DMS79 treated with DMSO at 0.1 percent for 48 hours (cell line): Measurements from ENCODE around the gene CRELD1.
"Not testable (repeated sequence)": the region's sequence is repeated elsewhere in the genome, so short reads cannot be mapped to it uniquely, and the experiment has no call there.

Experiments
- DNase-seq: peaks from one replicate; lab custom pipeline; 2025; lab: John Stamatoyannopoulos, UW

CRELD1 gene, protein sequence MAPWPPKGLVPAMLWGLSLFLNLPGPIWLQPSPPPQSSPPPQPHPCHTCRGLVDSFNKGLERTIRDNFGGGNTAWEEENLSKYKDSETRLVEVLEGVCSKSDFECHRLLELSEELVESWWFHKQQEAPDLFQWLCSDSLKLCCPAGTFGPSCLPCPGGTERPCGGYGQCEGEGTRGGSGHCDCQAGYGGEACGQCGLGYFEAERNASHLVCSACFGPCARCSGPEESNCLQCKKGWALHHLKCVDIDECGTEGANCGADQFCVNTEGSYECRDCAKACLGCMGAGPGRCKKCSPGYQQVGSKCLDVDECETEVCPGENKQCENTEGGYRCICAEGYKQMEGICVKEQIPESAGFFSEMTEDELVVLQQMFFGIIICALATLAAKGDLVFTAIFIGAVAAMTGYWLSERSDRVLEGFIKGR

DNA sequence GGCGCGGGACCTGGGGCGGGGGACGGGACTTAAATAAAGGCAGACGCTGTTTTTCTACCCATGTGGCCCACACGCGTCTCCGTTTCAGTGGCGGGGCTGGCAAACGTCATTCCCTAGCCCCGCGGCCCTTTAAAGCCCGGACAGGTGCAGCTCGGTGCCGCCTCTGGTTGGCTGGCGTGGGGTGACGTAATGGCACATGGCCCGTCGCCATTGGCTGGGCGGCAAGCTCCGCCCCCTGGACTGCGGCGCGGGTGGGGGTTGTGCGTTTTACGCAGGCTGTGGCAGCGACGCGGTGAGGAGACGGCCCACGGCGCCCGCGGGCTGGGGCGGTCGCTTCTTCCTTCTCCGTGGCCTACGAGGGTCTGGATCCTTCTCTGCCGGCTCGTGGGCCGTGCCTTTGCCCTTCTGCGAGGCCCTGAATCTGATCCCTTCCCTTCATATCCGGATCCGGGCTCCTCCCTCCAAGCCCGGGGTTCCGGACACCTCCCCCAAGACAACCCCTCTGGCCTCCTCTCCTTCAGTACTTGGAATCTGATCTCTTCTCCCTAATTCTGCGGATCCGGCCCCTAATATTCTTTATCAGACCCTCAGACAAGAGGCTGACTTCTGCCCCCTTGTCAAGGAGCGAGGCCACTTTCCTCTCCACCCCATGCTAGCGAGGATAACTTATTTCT, at the start of gene CRELD1:
Gene CRELD1 (plus strand): TSS at position 274 of the 674 bp plus-strand sequence. CDS start 605 bp downstream, outside the sequence.
- peak; percentile 66 for DNase-seq

DNA sequence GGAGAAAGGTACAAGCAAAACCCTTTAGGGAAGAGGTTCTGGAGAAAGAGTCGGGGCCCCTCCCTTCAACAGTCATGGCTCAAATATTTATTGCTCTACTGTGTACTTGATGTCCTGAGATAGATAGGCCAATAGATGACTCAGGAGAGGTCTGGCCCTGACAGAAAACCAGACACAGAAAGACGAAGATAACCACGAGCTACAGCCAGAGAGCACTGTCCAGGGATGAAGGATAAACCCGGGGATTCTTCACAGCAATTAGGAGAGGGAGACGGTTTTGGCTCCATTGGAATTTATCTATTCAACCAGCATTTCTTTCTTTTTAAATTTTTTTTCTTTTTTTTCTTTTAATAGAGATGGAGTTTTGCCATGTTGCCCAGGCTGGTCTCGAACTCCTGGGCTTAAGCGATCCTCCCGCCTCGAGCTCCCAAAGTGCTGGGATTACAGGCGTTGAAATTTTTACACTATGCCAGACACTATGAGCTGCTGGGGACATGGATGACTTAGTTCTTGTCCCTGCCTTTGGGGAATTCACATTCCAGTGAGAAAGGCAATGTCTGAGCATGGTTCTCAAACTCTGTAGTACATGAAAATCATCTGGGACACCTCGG, 49.0 kb upstream of the CRELD1 start:
- no peak for DNase-seq

DNA sequence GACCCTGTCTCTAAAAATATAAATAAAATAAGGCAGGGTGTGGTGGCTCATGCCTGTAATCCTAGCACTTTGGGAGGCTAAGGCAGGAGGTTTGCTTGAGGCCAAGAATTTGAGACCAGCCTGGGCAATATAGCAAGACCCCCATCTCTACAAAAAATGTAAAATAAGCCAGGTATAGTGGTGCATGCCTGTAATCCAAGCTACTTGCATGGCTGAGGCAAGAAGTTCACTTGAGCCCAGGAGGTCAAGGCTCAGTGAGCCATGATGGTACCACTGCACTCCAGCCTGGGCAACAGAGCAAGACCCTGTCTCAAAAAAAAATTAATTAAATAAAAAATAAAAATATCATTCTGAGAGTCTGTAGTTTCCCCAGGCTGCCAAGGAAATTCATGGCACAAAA, 47.3 kb upstream of the CRELD1 start:
- no peak for DNase-seq

DNA sequence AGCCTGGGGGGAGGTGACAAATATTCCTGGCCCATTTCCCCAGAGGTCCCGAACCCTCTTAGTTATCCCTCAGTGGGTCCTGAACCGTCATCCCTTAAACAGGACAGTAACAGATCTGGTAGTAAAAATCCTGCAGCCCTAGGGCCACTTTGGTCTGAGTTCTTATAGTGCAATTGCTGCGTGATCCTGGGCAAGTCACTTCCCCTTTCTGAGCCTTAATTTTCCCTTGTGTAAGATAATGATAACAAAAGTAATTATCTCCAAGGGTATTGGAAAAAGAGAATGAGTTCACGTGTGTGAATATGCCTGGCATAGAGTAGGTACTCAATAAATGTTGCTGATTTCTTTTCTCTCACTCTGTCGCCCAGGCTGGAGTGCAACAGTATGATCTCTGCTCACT, 46.2 kb upstream of the CRELD1 start:
- DNase-seq: no peak

DNA sequence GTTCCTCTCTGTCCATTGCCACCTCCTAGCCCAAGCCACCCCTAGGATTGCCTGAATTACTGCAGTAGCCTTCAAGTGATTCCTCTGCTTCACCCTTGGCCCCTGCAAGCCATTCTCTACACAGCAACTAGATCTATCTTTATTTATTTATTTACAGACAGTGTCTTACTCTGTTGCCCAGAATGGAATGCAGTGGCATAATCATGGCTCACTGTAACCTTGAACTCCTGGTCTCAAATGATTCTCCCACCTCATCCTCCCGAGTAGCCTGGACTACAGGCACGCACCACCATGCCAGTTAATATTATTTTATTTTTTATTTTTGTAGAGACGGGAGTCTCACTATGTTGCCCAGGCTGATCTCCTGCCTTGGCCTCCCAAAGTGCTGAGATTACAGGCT, 45.1 kb upstream of the CRELD1 start:
- no peak for DNase-seq

DNA sequence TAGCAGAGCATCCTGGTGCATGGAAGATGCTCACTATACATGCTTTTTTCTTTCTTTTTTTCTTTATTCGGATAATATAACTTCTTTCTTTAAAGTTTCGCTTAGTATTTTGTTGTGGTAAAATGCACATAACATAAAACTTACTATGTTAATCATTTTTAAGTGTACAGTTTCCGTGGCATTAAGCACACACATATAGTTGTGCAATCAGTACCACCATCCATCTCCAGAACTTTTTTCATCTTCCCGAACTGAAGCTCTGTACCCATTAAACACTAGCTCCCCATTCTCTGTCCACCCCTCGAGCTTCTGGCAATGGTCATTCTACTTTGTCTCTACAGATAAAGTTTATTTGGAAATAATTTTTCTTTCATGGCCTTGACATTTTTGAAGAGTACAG, 44.2 kb upstream of the CRELD1 start:
- no peak for DNase-seq

DNA sequence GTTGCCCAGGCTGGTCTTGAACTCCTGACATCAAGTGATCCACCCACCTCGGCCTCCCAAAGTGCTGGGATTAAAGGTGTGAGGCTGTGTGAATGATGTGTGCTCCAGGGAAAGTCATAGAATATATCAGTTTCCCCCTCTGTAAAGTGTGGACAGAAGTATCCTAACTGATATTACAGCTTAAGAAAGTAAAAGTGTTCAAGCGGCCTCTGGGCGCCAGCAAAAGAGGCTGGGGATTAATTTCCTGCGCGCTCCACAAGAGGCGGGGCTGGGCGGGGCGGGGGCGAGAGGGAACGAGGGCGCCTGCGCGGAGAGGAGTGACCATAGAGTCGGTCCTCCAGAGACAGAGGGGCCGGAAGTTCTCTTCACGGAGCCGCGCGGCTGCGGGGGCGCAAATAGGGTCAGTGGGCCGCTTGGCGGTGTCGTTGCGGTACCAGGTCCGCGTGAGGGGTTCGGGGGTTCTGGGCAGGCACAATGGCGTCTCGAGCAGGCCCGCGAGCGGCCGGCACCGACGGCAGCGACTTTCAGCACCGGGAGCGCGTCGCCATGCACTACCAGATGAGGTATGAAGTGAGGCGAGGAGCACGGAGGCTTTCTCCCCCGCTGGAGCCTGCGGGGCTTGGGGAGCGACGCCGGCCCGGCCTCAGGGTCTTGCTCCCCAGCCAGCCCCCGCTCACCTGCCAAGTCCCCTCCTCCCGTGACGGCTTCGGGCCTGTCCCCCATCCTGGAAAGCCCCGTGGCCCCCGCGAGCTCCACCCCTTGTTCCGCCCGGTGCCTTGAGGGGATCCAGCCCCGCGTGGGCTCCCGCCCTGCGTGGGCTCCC, 43.2 kb upstream of the CRELD1 start, which contains the start of gene JAGN1:
Gene JAGN1 (plus strand): TSS at position 362 of the 823 bp plus-strand sequence. CDS start 113 bp downstream, at position 475.
- DNase-seq: peak; percentile 46

DNA sequence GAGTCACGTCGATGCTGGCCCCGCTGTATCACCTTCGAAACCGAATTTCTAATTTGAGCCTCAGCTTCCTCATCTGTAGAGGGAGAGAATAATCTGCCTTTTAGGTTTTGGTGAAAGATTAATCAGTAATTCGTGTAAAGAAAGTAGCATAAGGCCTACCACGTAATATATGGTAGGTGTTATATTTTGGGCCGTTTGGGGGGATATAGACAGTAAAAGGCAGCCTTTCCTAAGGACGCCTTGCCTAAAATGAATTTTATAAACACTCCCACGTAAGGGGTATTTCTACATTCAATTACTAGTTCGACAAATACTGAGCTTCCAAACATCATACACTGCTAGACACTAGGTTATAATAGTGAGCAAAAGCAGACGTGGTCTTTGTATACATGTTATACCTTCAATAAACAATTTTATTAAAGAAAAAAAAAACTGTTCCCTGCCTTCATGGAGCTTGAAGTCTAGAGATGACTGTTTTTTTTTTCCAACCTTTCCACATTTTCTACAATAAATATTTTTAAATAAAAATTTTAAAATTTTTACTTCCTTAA, 42.5 kb upstream of the CRELD1 start:
- DNase-seq: no peak

DNA sequence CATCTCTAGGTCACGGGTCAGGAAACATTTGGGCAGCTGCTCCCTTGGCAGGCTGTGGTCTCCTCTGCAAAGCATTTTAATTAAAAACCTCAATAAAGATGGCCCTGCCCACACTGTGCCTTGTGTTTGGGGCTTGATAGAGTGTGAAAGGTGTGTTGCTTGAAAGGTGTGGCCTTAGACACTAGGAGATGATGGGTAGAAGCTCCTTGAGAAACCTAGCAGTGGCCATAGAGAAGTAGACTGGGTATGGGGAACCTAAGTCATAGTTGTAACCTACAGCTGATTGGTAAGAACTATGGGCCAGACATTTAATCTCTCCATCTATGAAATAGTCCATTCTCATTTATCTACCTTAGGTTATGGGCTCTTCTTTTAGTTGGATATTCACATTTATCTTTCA, 39.9 kb upstream of the CRELD1 start:
- no peak for DNase-seq

DNA sequence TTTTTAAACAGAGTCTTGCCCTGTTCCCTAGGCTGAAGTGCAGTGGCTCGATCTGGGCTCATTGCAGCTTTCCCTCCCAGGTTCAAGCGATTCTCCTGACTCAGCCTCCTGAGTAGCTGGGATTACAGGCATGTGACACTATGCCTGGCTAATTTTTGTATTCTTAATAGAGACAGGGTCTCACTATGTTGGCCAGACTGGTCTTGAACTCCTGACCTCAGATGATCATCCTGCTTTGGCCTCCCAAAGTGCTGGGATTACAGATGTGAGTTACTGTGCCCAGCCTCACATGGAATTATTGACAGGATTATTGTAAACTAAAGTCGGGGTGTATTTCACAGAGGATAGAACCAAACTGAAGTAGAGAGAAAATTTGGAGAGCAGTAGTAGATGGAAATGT, 37.9 kb upstream of the CRELD1 start:
- DNase-seq: not testable (repeated sequence)

DNA sequence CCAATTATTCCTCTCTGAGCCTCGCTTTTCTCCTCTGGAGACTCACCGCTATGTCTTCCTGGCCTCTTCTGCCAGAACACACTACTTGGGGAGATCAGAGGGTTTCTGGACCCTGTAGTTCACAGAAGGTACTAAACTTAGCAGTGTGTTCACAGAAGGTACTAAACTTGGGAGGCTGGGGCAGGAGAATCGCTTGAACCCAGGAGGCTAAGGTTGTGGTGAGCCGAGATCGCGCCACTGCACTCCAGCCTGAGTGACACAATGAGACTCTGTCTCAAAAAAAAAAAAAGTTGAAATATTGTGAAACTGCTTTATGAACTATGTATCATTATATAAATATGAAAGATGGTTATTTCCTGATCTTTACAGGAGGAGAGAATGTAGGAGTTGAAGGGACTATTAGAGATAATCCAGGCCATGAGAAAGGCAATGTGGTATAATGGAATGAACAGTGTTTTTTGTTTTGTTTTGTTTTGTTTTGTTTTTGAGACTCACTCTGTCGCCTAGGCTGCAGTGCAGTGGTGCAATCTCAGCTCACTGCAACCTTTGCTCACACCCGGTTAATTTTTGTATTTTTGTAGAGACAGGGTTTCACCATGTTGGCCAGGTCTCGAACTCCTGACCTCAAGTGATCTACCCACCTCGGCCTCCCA, 36.8 kb upstream of the CRELD1 start:
- not testable (repeated sequence) for DNase-seq

DNA sequence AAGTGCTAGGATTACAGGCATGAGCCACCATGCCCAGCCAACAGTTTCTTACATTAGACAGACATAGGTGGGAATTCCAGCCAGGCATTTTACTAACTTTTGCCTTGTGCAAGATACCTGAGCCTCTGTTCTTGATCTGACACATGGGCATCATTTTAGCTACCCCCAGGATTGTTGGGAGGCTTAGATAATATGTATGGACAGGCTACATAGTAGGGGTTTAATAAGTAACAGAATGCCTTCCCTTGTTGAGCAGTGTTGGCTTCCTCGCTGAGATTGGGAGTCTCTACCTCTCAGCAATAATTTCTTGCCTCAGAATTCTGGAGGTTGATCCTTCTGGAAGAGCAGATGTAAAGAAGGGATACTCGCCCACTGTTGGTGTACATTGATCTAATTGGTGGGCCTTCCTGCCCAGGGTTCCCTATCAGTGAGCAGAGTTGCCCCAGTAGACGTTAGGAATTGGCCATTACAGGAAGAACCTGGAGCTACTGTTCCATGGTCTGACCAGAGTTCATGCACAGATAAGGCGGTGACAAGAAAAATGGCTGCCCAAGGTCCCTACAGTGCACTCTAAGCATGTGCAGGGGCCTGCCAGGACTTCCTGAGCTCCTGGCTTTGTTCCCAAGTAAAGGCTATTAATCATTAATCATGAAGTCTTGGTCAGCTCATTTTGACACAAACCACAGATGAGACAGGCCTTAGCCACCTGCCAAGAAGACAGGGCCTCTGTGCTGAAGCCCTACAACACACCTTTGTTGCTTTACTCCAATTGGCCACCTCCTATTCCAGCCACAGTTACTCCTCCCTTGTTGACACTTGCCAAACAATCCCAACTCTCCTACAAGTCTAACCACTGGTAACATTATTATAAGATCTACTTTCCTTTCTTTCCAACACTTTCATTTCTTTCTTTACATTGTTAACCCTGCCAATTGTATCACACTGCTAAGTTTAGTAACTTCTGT, 35.9 kb upstream of the CRELD1 start:
- no peak for DNase-seq

DNA sequence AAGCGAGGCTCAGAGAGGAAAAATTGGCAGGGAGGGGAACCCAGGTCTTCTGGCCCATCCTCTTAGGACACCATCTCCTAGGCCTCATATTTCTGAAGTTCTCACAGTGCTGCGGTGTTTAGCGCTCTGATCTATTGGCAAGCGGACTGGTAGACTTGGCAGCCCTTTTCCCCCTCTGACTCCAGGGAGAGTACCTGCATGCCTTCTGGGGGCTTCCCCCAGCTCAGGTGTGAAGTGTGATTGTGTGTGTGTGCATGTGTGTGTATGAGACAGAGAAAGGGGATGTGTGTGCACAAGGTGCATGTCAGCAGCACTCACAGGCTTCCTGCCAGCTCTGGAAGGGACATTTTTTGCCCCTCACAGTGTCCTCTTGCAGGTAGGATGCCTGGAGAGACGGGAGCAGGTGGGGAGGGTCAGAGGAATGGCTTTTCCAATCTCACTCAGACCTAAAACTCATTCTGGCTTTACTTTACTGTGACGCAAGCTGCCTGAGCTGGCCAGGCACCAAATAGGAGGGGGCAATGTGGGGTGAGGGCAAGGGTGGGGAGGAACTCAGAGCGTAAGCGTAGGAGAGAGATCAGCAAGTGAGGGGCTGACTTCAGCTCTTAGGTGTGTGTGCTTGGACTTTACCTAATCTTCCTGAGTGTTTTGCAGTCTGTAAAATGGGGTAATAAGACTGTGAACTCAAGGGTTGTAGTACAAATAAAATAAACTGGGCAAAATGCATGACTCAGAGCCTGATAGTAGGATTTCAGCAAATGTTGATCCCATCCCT, 35.0 kb upstream of the CRELD1 start:
- no peak for DNase-seq

DNA sequence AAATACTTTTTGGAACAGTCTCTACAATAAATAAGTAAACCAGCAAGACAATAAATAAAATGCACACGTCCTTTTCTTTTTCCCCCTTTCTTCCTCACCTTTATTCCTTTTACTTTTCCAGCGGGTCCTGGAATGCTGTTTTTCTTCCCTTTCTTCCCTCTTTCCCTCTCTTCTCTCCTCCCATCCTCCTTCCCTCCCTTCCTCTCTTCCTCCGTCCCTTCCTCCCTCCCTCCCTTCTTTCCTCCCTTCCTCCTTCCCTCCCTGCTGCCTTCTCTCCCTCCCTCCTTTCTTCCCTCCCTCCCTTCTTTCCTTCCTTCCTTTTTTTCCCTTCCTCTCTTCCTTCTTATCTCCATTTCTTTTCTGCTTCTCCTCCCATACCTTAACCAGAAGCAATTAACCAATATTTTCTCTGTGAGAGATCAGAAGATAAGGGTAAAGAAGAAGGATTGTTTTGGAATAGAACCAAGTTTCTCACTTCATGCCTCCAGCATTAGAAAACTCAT, 34.3 kb upstream of the CRELD1 start:
- DNase-seq: no peak

DNA sequence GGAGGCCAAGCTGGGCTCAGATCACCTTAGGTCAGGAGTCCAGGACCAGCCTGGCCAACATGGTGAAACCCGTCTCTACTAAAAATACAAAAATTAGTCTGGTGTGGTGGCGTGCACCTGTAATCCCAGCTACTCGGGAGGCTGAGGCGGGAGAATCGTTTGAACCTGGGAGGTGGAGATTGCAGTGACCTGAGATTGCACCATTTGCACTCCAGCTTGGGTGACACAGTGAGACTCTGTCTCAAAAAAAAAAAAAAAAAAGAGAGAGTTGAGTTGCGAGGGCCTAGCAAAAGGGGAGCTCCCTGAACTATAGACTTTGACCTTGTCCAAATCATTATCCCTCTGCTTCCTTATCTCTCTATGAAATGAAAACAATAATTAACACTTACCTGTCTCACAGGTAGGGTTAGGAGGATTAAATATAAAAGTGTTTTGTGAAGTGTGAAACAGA, 32.6 kb upstream of the CRELD1 start:
- DNase-seq: not testable (repeated sequence)

DNA sequence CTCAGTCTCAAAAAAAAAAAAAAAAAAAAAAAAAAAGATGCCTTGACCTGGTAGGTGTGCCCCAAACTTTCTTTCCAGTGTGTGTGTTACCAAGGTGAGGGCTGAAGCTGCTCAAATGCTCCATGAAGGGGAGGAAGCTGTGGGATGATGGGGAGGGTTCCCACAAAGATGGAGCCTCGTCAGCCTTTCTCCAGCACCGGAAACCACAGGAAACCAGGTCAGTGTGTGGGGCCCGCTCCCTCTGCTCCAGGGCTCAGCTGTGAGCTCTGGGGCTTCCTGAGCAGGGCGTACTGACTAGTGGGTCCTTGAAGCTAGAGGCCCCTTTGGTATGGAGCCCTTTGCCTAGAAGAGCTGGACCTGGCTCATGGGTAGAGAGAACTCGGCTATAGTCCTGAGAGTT, 31.7 kb upstream of the CRELD1 start:
- DNase-seq: no peak

DNA sequence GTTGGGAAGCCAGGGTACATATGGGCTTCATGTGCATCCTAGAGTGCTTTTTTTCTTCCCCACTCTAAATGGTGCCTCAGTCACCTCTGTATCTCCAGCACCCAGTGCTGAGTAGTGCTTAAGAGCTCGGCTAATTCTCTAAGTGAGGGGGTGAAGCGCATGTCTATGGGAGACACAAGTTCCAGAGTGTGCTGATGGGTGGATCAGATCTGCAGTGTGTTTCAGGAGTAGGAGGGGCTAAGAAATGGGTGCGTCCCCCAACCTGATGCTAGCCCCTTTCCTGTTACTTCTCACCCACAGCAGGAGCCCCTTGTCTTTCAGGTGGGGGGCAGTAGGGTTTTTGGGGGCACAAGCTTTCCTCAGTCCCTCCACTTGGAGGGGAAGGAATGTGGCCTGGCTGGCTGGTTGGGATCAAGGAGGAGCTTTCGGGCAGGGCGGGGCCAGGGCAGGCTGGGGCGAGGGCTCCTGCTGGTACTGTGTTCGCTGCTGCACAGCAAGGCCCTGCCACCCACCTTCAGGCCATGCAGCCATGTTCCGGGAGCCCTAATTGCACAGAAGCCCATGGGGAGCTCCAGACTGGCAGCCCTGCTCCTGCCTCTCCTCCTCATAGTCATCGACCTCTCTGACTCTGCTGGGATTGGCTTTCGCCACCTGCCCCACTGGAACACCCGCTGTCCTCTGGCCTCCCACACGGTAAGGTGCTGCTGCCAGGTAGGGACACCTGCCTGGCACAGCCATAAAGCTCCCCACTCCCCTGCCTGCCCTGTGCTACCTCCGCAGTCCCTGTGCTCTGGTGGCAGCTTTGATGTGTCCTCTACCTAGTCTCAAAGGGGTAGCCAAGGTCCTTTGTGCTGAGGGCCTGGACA, 31.0 kb upstream of the CRELD1 start, which contains the start of gene IL17RE:
Gene IL17RE (plus strand): TSS at position 477 of the 866 bp plus-strand sequence. CDS start 85 bp downstream, at position 562.
- DNase-seq: no peak

DNA sequence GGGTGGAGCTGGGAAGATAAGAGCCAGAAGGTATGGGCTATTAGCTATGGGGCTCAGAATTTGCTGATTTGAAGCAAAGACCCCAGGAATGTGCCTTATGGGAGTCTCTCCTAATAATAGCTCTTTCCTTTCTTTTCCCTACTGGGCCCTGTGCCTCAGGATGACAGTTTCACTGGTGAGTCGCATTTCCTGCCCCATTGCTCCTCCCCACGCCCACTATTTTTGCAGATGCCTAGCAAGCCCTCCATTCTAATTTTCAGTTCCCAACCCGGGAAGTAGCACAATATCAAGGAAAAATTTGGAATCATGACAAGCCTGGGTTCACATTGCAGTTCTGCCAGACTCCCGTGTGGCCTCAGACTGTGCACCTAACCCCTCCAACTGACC, 30.4 kb upstream of the CRELD1 start:
- DNase-seq: no peak
